HL-60 (cell line): ENCODE data around the gene LDB2.
"Not testable (repeated sequence)": the region's sequence is repeated elsewhere in the genome, so short reads cannot be mapped to it uniquely, and the experiment has no call there.

Experiments used
- CTCF ChIP-seq: IDR thresholded peaks from one replicate; pipeline ENCODE4 v1.5.1; 2011; ENCODE audit warnings: low read length, control low read depth, inconsistent platforms; ENCODE audit not compliant: insufficient read depth
- REST ChIP-seq: IDR thresholded peaks from 2 replicates; pipeline ENCODE4 v1.6.1; 2012; ENCODE audit warnings: low read depth; ENCODE audit not compliant: insufficient replicate concordance

GRCh38 chr4:16557316-16557715 lies 341.1 kb downstream of the LDB2 start:
- TF ChIP-seq CTCF, REST: not testable (repeated sequence)
